C4-2B (cell line): ENCODE results near the gene SYNDIG1.

Experiments
- CTCF ChIP-seq: fragments of 450-650 bp; conservative IDR thresholded peaks from 2 replicates; pipeline ENCODE4 v1.5.1; 2017; ENCODE audit warnings: mild to moderate bottlenecking
- ZFX ChIP-seq: fragments of 450-650 bp; IDR thresholded peaks from 2 replicates; pipeline ENCODE4 v1.6.1; 2017

GRCh38 chr20:24578567-24579415 lies 109.4 kb downstream of the SYNDIG1 start:
- TF ChIP-seq CTCF (no peak), ZFX (no peak)
